Gastrocnemius medialis (tissue), 4 donors: ENCODE results near the gene ZC3H4.

Experiments used
- CTCF ChIP-seq, 5 experiments: fragments of 450-650 bp in 3 of 5; fragments of 200-600 bp in 2 of 5; sonication (generic) in 2 of 5; IDR thresholded peaks in 4 of 5; conservative IDR thresholded peaks in 1 of 5; 1 replicate in 4 of 5; 2 replicates in 1 of 5; pipeline ENCODE4 v1.5.1; 2016 to 2019; ENCODE audit warnings: antibody characterized with exemption in 5 of 5, mild to moderate bottlenecking in 3 of 5, moderate library complexity in 3 of 5
- POLR2A ChIP-seq, 2 donors: fragments of 450-650 bp; IDR thresholded peaks; one replicate each; pipeline ENCODE4 v1.6.1; 2017; ENCODE audit warnings: antibody characterized with exemption in 2 of 2, mild to moderate bottlenecking in 2 of 2, moderate library complexity in 2 of 2

GRCh38 chr19:47153266-47153665 lies 39.7 kb upstream of the ZC3H4 start:
- TF ChIP-seq CTCF (IDR thresholded peaks at IDR 0.05 in 4 of 5, conservative IDR thresholded peaks at IDR 0.05 in 1 of 5) (no peak), POLR2A (IDR thresholded peaks at IDR 0.05) (no peak)
